IgD-negative memory B cell (primary cell): Measurements from ENCODE around the gene AOC2. TPM values are rescaled to one million over a fixed set of nuclear protein-coding genes. Genes with fewer than 3 reads are reported as not detected.
A peak's percentile ranks its signal among the peaks of the same experiment; 100 is the strongest.

Experiments used
- H3K27ac Mint-ChIP-seq, 3 donors: one replicate each; pipeline ENCODE4 v1.8.0; 2020 to 2022; ENCODE audit warnings: mild to moderate bottlenecking in 3 of 3, mixed read lengths in 3 of 3, moderate library complexity in 1 of 3
- H3K27me3 Mint-ChIP-seq: one replicate; pipeline ENCODE4 v1.8.0; 2021; ENCODE audit warnings: mixed read lengths
- H3K36me3 Mint-ChIP-seq: one replicate; pipeline ENCODE4 v1.8.0; 2020; ENCODE audit warnings: mild to moderate bottlenecking, mixed read lengths
- H3K4me1 Mint-ChIP-seq, 3 donors: one replicate each; pipeline ENCODE4 v1.8.0; 2020 to 2022; ENCODE audit warnings: mixed read lengths in 3 of 3, mild to moderate bottlenecking in 1 of 3
- H3K4me3 Mint-ChIP-seq, 4 donors: one replicate each; pipeline ENCODE4 v1.8.0; 2020 to 2022; ENCODE audit warnings: mild to moderate bottlenecking in 4 of 4, mixed read lengths in 4 of 4, moderate library complexity in 3 of 4
- H3K9me3 Mint-ChIP-seq, 3 donors: one replicate each; pipeline ENCODE4 v1.8.0; 2020 to 2021; ENCODE audit warnings: mixed read lengths in 3 of 3, mild to moderate bottlenecking in 1 of 3
- polyA plus RNA-seq: library from polyadenylated mRNA; unstranded; fragments of 300-500 nt; fragmentation: Illumina TruSeq; gene quantifications from one replicate; pipeline ENCODE4 v1.2.3, GENCODE V29; 2021

AOC2 gene
- polyA plus RNA-seq, result not detected

GRCh38 chr17:42844271-42844670, at the start of gene AOC2:
AOC2 (plus strand) TSS chr17:42844580; CDS start chr17:42844627, 47 bp downstream.
- Mint-ChIP-seq H3K36me3 (peaks cover 3% of the 10 kb centered on the region), H3K4me3 (peak within 1 kb of the TSS in 1 of 4 donors; percentile 31), H3K4me1 (peaks cover 0 to 5% (median 2%) of the 10 kb centered on the region in 3 donors), H3K9me3 (no peaks in the 10 kb centered on the region), H3K27me3 (no peaks in the 10 kb centered on the region), H3K27ac (peak within 1 kb of the TSS in 2 of 3 donors; percentile 54 to 60)

GRCh38 chr17:42795061-42795460, 49.3 kb upstream of the AOC2 start:
- Mint-ChIP-seq H3K36me3 (peaks cover 6% of the 10 kb centered on the region), H3K9me3 (no peaks in the 10 kb centered on the region), H3K27me3 (no peaks in the 10 kb centered on the region), H3K27ac (peak overlapping the region in 2 of 3 donors; percentile 28 to 67), H3K4me1 (peaks cover 9 to 17% (median 13%) of the 10 kb centered on the region in 3 donors), H3K4me3 (peak overlapping the region in 2 of 4 donors; percentile 45 to 61)

GRCh38 chr17:42795465-42795864, 48.9 kb upstream of the AOC2 start:
- no peaks in the 10 kb centered on the region for H3K9me3 Mint-ChIP-seq
- no peaks in the 10 kb centered on the region for H3K27me3 Mint-ChIP-seq
- H3K27ac Mint-ChIP-seq, result peak overlapping the region in 2 of 3 donors; percentile 28 to 67
- H3K36me3 Mint-ChIP-seq, result peaks cover 6% of the 10 kb centered on the region
- peak overlapping the region in 2 of 4 donors; percentile 45 to 61 for H3K4me3 Mint-ChIP-seq
- peaks cover 9 to 17% (median 13%) of the 10 kb centered on the region in 3 donors for H3K4me1 Mint-ChIP-seq

GRCh38 chr17:42796066-42796758, 48.2 kb upstream of the AOC2 start:
- Mint-ChIP-seq H3K27me3 (no peaks in the 10 kb centered on the region), H3K36me3 (peaks cover 6% of the 10 kb centered on the region), H3K4me3 (peak overlapping the region in 3 of 4 donors; percentile 35 to 61 (median 45)), H3K9me3 (no peaks in the 10 kb centered on the region), H3K27ac (peak overlapping the region in 1 of 3 donors; percentile 67), H3K4me1 (peaks cover 9 to 17% (median 13%) of the 10 kb centered on the region in 3 donors)

- Mint-ChIP-seq H3K36me3 (peaks cover 6% of the 10 kb centered on the region), H3K27ac (peak overlapping the region in 2 of 3 donors; percentile 13 to 67), H3K4me3 (peak overlapping the region; percentile 65 to 98 (median 96)), H3K9me3 (no peaks in the 10 kb centered on the region), H3K27me3 (no peaks in the 10 kb centered on the region), H3K4me1 (peaks cover 9 to 17% (median 13%) of the 10 kb centered on the region in 3 donors)
These were observed 47.0 kb upstream of the AOC2 start for GRCh38 chr17:42797067-42798007.

- Mint-ChIP-seq H3K27ac (peak overlapping the region in 2 of 3 donors; percentile 50 to 90), H3K27me3 (no peaks in the 10 kb centered on the region), H3K9me3 (no peaks in the 10 kb centered on the region), H3K4me1 (peaks cover 9 to 17% (median 13%) of the 10 kb centered on the region in 3 donors), H3K36me3 (peaks cover 6% of the 10 kb centered on the region), H3K4me3 (peak overlapping the region; percentile 95 to 98 (median 98))
These were observed 46.4 kb upstream of the AOC2 start for GRCh38 chr17:42798011-42798382.

- H3K9me3 Mint-ChIP-seq, result no peaks in the 10 kb centered on the region
- H3K4me3 Mint-ChIP-seq, result peak within 1 kb of the TSS; percentile 95 to 98 (median 98)
- no peaks in the 10 kb centered on the region for H3K27me3 Mint-ChIP-seq
- peak within 1 kb of the TSS; percentile 54 to 90 (median 67) for H3K27ac Mint-ChIP-seq
- peaks cover 6% of the 10 kb centered on the region for H3K36me3 Mint-ChIP-seq
- peaks cover 9 to 17% (median 13%) of the 10 kb centered on the region in 3 donors for H3K4me1 Mint-ChIP-seq
These were observed 45.7 kb upstream of the AOC2 start, which contains the start of the genes CNTD1 and COA3 for GRCh38 chr17:42798383-42799380. CNTD1 (plus strand) TSS chr17:42798861; CDS start chr17:42799068, 207 bp downstream. COA3 (minus strand) TSS chr17:42798704; CDS start chr17:42798681, 23 bp downstream.

- Mint-ChIP-seq H3K27me3 (no peaks in the 10 kb centered on the region), H3K27ac (no peak overlapping the region), H3K9me3 (no peaks in the 10 kb centered on the region), H3K4me3 (no peak overlapping the region), H3K4me1 (peaks cover 4 to 6% (median 5%) of the 10 kb centered on the region in 3 donors), H3K36me3 (peaks cover 4% of the 10 kb centered on the region)
These were observed 41.1 kb upstream of the AOC2 start for GRCh38 chr17:42803074-42803883.

- Mint-ChIP-seq H3K27ac (no peak overlapping the region), H3K27me3 (no peaks in the 10 kb centered on the region), H3K4me1 (no peaks in the 10 kb centered on the region), H3K9me3 (no peaks in the 10 kb centered on the region), H3K4me3 (no peak overlapping the region), H3K36me3 (no peaks in the 10 kb centered on the region)
These were observed 39.4 kb upstream of the AOC2 start for GRCh38 chr17:42804918-42805367.

- no peak overlapping the region for H3K4me3 Mint-ChIP-seq
- no peaks in the 10 kb centered on the region for H3K9me3 Mint-ChIP-seq
- no peaks in the 10 kb centered on the region for H3K27me3 Mint-ChIP-seq
- no peaks in the 10 kb centered on the region for H3K36me3 Mint-ChIP-seq
- no peak overlapping the region for H3K27ac Mint-ChIP-seq
- no peaks in the 10 kb centered on the region for H3K4me1 Mint-ChIP-seq
These were observed 38.1 kb upstream of the AOC2 start for GRCh38 chr17:42806249-42806648.

- H3K9me3 Mint-ChIP-seq, result no peaks in the 10 kb centered on the region
- H3K27ac Mint-ChIP-seq, result peak overlapping the region in 1 of 3 donors; percentile 86
- H3K4me1 Mint-ChIP-seq, result peaks cover 0 to 1% (median 0%) of the 10 kb centered on the region in 3 donors
- H3K27me3 Mint-ChIP-seq, result no peaks in the 10 kb centered on the region
- no peak overlapping the region for H3K4me3 Mint-ChIP-seq
- no peaks in the 10 kb centered on the region for H3K36me3 Mint-ChIP-seq
These were observed 35.1 kb upstream of the AOC2 start for GRCh38 chr17:42809250-42809649.

GRCh38 chr17:42814633-42815399, 29.6 kb upstream of the AOC2 start:
- Mint-ChIP-seq H3K4me3 (no peak overlapping the region), H3K27ac (no peak overlapping the region), H3K9me3 (no peaks in the 10 kb centered on the region), H3K27me3 (no peaks in the 10 kb centered on the region), H3K36me3 (peaks cover 8% of the 10 kb centered on the region), H3K4me1 (peaks cover 0 to 1% (median 1%) of the 10 kb centered on the region in 3 donors)

- no peak overlapping the region for H3K27ac Mint-ChIP-seq
- H3K27me3 Mint-ChIP-seq, result no peaks in the 10 kb centered on the region
- H3K36me3 Mint-ChIP-seq, result peaks cover 8% of the 10 kb centered on the region
- peak overlapping the region in 1 of 4 donors; percentile 23 for H3K4me3 Mint-ChIP-seq
- no peaks in the 10 kb centered on the region for H3K9me3 Mint-ChIP-seq
- peaks cover 4 to 16% (median 7%) of the 10 kb centered on the region in 3 donors for H3K4me1 Mint-ChIP-seq
These were observed 26.5 kb upstream of the AOC2 start for GRCh38 chr17:42817866-42818265.
